A673 (cell line): ENCODE data around the gene DMD.

ENCODE experiments used
- CTCF ChIP-seq: fragments of 300-800, 200-600 bp; sonication (generic); conservative IDR thresholded peaks from 2 replicates; pipeline ENCODE4 v1.5.1; 2017; ENCODE audit warnings: low read depth, mild to moderate bottlenecking, antibody characterized with exemption, low read length, moderate library complexity, mixed read lengths
- EZH2 ChIP-seq: fragments of 200-600 bp; sonication (generic); IDR thresholded peaks from 2 replicates; pipeline ENCODE4 v1.6.1; 2017; ENCODE audit warnings: borderline replicate concordance, low read depth, mild to moderate bottlenecking, mixed read lengths, antibody characterized with exemption, low read length; ENCODE audit not compliant: poor library complexity, severe bottlenecking

- TF ChIP-seq CTCF (no peak), EZH2 (no peak)
Measured at GRCh38 chrX:32126997-32127396, 1084.4 kb downstream of the DMD start.
